NAMALWA (cell line): Measurements from ENCODE around the gene LHFPL5.
A peak's percentile ranks its signal among the peaks of the same experiment; 100 is the strongest.

Source experiments
- DNase-seq: peaks from one replicate; pipeline ENCODE4 v3.0.0-alpha.2; 2015; ENCODE audit warnings: low spot score

The LHFPL5 gene

GRCh38 chr6:35804996-35805736 is at the start of gene LHFPL5:
Gene LHFPL5, plus strand, starts transcription at chr6:35805352. Its CDS starts 319 bp downstream, at chr6:35805671.
- peak; percentile 62 for DNase-seq

DNA sequence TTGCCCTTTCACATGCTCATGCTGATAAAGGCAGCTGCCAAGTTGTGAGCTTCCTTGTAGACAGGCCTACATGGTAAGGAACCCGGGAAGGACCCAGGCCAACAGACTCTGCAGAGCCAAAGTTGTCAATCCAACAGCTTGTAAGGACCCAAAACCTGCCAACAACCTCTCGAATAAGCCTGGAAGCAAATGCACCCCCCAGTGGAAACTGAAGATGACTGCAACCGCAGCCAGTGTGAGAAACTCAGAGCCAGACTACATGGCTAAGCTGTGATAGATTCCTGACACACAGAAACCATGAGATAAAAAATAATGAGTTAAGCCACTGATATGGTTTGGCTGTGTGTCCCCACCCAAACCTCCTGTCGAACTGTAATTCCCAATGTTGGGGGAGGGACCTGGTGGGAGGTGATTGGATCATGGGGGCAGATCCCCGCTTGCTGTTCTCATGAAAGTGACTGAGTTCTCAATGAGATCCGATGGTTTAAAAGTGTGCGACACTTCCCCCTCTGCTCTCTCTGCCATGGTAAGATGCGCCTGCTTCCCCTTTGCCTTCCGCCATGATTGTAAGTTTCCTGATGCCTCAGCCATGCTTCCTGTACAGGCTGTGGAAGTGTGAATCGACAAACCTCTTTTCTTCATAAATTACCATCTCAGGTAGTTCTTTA is 47.6 kb upstream of the LHFPL5 start:
- DNase-seq, result peak; percentile 74

DNA sequence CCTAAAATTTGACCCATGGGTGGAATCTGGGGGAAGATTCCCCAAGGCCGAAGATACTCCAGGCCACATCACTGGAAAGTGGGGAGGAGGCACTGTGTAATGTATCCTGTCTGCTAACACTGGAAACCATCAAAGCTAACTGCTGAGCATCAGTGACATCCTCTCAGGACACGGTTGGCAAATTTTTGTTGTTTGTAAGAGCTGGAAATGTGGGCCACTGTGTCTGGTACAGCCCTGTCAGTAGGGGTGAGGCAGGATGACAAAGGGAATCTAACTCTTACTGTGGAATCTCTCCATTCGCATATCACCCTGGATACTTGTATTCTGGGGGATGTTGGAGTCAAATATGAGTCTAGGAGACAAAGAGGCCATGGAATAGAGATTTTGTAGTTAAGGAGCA is 45.7 kb upstream of the LHFPL5 start:
- DNase-seq, result no peak

GRCh38 chr6:35765739-35766138 is 39.4 kb upstream of the LHFPL5 start:
- no peak for DNase-seq

DNA sequence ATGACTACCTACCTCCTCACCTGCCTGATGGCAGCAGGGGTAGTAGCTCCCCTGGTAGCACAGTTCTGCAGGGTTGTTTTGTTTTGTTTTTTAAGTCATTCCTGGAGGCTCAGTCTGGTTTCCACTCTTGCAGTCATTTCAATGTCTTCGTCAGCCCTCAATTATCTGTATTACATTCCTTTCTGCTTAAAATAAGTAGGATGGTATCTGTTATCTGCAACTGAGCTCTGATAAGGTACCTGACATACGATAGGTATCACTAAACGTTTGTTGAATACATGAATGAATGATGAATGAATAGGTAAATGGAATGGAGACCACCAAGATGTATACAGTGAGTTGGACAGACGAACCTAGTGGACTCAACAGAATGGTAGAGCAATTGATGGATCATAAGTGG is 35.9 kb upstream of the LHFPL5 start:
- no peak for DNase-seq

- no peak for DNase-seq
These were observed 33.9 kb upstream of the LHFPL5 start for GRCh38 chr6:35771343-35771627.

DNA sequence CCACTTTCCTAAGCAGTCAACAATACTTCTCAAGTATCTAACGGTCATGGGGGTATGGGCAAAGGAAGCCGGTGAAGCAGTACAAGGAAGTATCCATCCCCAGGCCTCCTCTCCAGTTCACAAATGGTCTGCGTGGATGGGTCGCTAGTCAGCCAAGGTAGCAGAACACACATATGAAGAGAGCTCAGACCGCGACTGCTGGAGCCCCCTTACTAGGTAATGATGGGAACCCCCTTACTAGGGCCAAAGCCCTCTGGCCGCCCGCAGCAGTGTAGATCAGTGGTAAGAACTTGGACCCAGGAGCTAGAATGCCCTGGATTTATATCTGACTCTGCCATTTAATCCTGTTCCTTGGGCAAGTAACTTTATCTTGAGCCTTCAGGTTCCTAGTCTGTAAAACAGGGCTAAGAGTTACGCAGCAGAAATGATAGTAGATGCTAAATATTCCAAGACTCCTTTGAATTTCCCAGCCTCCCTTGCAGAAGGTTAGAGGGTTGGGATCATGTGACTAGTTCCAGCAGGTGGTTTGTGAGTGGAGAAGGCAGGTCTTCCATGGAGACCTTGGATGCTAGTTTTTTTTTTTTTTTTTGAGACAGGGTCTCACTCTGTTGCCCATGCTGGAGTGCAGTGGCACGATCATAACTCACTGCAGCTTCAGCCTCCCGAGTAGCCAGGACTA is 30.9 kb upstream of the LHFPL5 start:
- no peak for DNase-seq

DNA sequence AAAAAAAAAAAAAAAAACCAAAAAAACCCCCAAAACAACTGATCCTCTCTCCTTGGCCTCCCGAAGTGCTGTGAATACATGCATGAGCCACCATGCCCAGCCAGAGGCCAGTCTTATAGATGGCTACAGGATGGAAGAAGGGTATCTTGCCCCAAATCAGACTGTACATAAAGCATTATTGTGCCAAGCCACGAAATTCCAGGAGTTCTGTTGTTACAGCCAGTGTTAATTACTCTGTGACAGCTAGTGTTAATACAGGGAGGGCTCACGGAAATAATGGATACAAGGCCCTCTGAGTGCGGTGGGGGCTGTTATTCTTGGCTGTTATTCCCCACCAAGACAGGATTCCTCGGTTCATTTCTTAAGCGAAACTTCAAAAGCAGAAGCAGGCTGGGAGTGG is 30.1 kb upstream of the LHFPL5 start:
- DNase-seq, result no peak

- DNase-seq, result no peak
These were observed 28.6 kb upstream of the LHFPL5 start, which contains the start of gene CLPSL2 for GRCh38 chr6:35776364-35777215. Gene CLPSL2, plus strand, starts transcription at chr6:35776598. Its CDS starts 21 bp downstream, at chr6:35776619.

GRCh38 chr6:35777356-35778102 is 27.6 kb upstream of the LHFPL5 start:
- DNase-seq, result no peak

- no peak for DNase-seq
These were observed 26.7 kb upstream of the LHFPL5 start for GRCh38 chr6:35778437-35778836.

DNA sequence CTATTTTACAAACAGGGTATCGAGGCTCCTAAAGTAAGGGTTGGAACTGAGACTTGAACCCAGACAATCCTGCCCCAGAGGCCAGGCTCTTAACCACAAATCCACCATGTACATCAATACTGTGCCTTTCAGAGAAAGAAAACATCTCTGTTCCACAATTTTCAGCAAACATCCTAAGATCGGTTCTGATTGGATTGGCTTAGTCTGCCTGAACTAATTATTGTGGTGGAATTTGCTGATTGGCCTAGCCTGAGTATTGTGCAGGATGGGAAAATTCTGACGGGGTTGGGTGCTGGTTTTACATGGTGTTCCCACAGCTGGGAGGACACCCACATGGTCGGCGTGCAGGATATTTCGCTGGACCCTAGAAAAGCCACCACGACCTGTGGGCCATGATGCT is 24.4 kb upstream of the LHFPL5 start, which contains the start of gene CLPSL1:
Gene CLPSL1, plus strand, starts transcription at position 301 of the 400 bp plus-strand sequence. Its CDS starts 92 bp downstream, at position 393.
- DNase-seq, result no peak

- DNase-seq, result no peak
These were observed 23.9 kb upstream of the LHFPL5 start for GRCh38 chr6:35781290-35781689.

- no peak for DNase-seq
These were observed 22.7 kb upstream of the LHFPL5 start for GRCh38 chr6:35782424-35782823.

GRCh38 chr6:35784200-35784599 is 21.0 kb upstream of the LHFPL5 start:
- no peak for DNase-seq

- DNase-seq, result no peak
These were observed 18.9 kb upstream of the LHFPL5 start for GRCh38 chr6:35786272-35786671.

GRCh38 chr6:35786810-35787209 is 18.3 kb upstream of the LHFPL5 start:
- DNase-seq, result no peak

GRCh38 chr6:35787266-35788218 is 17.6 kb upstream of the LHFPL5 start:
- no peak for DNase-seq

- no peak for DNase-seq
These were observed 16.6 kb upstream of the LHFPL5 start for GRCh38 chr6:35788423-35788982.

DNA sequence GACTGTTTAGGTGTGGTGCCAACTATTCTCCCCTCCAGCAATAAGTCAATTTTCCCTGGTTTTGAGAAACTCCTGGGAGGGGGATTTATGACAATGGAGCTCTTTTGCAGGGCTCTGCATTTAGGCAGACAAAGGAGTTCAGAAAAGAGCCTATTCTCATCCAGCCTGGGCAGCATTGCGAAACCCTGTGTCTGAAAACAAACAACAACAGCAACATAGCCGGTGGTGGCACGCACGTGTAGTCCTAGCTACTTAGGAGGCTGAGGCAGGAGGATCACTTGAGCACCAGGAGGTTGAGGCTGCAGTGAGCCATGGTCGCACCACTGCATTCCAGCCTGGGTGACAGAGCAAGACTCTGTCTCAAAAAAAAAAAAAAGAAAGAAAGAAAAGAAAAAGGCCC is 14.5 kb upstream of the LHFPL5 start:
- no peak for DNase-seq
